GM18873 (cell line): Measurements from ENCODE around the gene CARD10.
"Not testable (repeated sequence)": the region's sequence is repeated elsewhere in the genome, so short reads cannot be mapped to it uniquely, and the experiment has no call there.

ENCODE experiments used
- ATAC-seq: cut with Tn5 transposase; IDR thresholded peaks from one replicate; pipeline ENCODE4 v1.9.1; 2021; ENCODE audit warnings: mild to moderate bottlenecking, moderate library complexity, moderate number of reproducible peaks; ENCODE audit not compliant: unreplicated experiment, low FRiP score

The CARD10 gene

GRCh38 chr22:37471727-37472417 lies 47.3 kb downstream of the CARD10 start:
- no peak for ATAC-seq

GRCh38 chr22:37470087-37470445 lies 49.1 kb downstream of the CARD10 start:
- ATAC-seq: no peak

DNA sequence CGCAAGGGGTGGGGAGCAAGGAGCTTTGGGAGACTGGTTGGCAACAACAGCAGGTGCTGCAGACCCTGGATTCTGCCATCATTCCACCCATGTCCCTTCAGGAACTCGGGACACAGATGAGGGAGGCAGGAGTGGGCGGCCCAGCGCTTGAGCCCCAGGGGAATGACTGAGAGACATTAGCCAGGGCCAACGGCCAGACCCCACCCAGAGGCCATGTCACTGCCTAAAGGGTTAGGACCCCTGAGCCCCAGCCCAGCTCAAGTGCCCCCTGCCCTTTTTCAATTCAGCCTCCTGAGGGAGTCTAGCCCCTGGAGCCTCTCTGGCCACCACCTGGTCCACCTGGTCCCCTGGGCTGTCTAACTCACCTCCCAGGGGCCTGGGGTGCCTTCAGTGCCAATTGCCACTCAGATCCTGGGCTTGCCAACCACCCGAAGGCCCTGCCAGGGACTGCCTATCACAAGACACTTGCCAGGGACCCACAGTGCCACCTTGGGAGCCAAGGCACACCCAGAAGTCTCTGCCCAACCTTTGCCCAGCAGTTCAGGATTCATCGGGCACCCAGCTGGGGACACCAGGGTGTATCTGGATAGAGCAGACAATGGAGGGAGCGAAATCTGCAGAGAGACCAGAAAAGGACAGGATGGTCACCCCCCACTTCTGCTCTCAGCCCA lies 49.7 kb downstream of the CARD10 start:
- no peak for ATAC-seq

DNA sequence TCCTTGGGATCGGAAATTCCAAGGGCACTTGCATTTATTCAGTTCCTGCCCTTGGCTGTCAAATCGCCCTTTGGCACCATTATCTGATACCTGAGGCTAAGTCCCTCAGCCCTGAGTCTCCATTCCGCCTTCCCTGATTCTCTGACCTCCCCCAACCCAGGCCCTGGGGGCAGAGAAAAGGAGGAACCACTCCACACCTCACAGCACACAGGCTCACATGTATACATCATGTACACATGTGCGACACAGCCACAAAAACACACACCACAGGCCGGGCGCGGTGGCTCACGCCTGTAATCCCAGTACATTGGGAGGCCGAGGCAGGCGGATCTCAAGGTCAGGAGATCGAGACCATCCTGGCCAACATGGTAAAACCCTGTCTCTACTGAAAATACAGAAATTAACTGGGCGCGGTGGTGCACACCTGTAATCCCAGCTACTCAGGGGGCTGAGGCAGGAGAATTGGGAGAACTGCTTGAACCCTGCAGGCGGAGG lies 51.0 kb downstream of the CARD10 start:
- ATAC-seq: not testable (repeated sequence)

- ATAC-seq: no peak
Measured at GRCh38 chr22:37467391-37467955, 51.7 kb downstream of the CARD10 start.

GRCh38 chr22:37464181-37464580 lies 55.0 kb downstream of the CARD10 start:
- no peak for ATAC-seq

DNA sequence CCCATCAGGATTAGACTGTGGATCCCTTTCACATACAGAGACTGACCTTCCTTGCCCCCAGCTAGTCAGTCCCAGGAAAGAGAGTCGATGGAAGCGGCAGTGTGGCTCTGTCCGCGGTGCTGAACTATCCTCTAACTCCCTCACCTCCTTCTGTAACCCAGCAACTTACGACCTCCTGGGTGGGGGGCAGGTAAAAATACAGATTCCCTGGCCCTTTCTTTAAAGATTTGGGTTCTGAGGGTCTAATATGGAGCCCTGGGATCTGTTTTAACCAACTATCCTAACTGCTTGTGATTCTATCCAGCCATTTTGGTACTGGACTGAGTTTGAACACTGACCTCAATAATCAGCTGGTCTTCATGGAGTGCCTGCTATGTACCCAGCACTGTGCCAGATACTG lies 56.2 kb downstream of the CARD10 start:
- no peak for ATAC-seq

GRCh38 chr22:37462436-37462835 lies 56.8 kb downstream of the CARD10 start:
- no peak for ATAC-seq

DNA sequence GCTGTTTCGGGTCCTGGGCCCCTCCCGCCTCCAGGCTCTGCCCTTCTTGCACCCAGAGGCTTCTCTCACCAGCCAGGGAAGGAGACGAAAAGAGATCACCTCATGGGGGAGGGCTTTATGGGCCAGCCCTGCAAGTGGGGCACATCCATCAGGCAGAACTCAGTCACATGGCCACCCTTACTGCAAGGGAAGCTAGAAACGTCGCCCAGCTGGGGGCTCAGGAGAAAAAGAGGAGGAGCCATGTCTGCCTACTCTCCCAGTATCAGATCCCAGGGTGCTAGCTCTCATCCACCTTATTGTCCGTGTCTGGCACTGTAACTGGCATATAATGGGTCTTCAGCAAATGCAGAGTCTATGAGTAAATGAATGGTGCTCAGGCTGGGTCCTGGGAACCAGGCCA lies 57.3 kb downstream of the CARD10 start:
- ATAC-seq: no peak

DNA sequence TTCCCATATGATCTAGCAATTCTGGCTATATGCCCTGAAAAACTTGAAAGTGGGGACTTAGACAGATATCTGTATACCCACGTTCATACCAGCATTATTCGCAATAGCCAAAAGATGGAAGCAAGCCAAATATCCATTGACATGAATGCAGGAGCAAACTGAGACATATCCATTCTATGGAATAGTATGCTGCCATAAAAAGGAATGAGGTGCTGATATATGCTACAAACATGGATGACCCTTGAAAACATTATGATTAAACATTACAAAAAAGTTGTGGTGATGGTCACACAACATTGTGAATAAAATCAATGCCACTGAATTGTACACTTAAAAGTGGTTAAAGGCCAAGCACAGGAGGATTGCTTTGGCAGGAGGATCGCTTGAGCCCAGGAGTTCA lies 58.5 kb downstream of the CARD10 start:
- ATAC-seq: no peak

DNA sequence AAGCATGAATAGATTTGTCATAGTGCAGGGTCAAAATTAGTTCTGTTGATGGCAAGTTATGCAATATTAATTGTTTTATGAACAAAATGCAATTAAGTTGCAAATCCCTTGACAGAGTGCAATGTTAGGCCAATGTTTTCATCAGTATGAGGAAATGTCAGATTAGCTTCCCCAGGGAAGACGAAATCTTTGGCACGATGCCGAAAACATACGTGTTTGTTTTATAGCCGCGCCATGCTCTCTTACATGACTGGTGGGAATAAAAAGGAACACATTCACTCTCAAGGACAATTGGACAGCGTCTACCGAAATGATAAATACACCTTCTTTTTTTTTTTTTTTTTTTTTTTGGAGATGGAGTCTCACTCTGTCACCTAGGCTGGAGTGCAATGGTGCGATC lies 60.0 kb downstream of the CARD10 start:
- ATAC-seq: no peak

- ATAC-seq: no peak
Measured at GRCh38 chr22:37457093-37457893, 61.9 kb downstream of the CARD10 start.

GRCh38 chr22:37456346-37456745 lies 62.9 kb downstream of the CARD10 start:
- no peak for ATAC-seq

DNA sequence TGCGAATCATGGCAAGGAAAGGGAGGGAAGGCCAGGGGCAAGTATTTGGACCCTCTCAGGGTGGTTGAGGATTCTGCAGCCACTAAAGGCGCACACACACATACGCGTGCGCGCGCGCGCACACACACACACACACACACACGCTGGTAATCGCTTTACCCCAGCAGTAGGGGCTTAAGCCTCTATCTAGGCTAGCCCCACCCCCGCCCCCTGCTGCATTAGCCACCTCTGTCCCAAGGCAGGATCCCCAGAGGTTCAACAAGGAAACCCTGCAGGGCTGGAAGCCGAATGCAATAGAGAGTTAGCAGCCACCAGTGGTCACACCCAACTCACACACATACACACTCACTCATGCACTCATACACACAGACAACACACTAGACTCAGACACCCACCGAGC lies 63.3 kb downstream of the CARD10 start:
- ATAC-seq: no peak

DNA sequence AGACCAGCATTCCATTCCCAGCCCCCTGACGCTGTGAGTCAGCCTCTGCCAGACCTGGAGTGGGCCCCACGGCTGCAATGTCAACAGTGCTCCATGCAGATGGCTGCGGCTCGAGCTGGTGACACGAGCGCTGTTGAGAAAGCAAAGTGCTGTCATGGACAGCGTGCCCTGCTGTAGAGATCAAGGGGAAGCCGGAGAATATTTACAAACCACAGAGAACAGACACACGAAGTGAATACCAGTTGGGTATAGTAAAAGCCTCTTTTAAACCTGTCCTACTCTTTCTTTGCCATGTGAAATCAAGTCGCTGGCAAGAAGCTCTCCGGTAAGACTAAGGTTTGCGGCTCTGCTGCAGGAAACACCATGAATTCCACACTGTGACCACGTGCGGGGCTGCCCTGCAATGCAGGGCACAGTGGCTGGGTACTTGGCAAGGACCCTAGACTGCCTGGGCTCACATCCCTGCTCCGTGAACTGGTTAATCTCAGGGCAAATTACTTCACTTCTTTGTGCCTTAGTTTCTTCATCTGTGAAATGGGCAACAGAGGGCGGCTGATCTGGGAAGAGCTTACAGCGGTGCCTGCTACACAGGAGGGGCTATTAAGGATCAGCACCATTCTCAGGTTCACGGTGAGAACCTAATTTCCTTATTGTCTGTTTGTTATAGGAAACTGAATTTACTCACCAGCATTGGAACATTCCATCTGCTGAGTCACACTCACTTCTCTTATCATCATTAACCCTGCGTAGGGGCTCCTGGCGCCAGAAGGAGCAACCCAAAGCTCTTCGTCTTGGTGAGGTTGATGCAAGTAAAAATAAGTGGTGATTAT lies 64.1 kb downstream of the CARD10 start:
- no peak for ATAC-seq

GRCh38 chr22:37453696-37454095 lies 65.5 kb downstream of the CARD10 start:
- no peak for ATAC-seq

DNA sequence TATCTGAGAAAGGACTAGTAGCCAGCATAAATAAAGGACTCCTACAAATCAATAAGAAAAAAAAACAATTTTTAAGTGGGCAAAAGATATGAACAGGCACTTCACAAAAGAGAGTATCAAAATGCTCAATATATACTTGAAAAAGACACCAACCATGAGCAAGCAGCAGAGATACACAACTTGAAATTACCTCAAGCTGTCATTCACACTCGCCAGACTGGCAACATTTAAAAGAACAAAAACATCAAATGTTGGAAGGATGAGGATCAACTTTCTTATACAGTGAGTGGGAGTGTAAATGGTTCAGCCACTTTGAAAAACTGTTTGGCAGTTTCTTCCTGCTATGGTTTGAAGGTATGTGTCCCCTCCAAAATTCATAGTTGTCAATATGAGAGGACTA lies 68.0 kb downstream of the CARD10 start:
- ATAC-seq: no peak

- ATAC-seq: no peak
Measured at GRCh38 chr22:37449331-37450001, 69.7 kb downstream of the CARD10 start.

DNA sequence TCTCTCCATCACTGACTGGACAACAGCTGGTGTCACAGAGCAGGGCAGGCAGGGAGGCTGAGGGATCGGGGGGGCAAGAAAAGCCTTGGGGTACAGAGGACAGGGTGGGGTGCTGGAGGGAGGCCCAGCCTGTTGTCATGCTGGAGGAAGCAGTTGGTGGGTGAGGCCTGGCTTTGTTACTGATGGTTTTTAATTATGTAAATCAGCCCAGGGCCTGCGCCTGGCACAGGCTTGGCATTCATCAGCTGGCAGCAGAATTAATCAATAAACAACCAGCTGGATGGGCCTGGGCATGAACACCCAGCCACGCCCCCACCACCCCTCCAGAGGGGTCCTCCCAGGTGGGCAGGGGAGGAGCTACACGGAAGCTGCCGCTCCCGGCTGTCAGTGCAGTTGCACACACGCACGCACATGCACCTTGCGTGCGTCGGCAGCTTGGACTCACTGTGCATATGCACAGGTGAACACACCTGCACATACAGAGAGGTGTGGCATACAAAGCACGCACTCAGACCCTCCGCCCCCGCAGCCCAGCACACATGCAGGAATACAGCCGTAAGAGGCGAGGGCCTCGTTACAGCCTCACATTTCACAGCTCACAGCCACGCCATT lies 70.6 kb downstream of the CARD10 start:
- ATAC-seq: no peak
